MCF 10A (cell line): ENCODE data around the gene ATRN. TPM values are rescaled to one million over a fixed set of nuclear protein-coding genes. Genes with fewer than 3 reads are reported as not detected.

ENCODE experiments used
- BruUV-seq: library from RNA; stranded (reverse); fragments of 400-500 nt; replicated peaks from 2 replicates; lab custom pipeline; 2021; lab: Mats Ljungman, UMichigan
- CTCF ChIA-PET: fragments of 300-600 bp; sonication (Branson Sonifier 250); formaldehyde crosslinking; extraction: SDS; loops from one replicate; lab custom pipeline; 2021; ENCODE audit warnings: antibody characterized with exemption, inconsistent platforms; lab: Yijun Ruan, JAX
- POLR2A ChIA-PET: fragments of 300-600, 350-650 bp; sonication (Branson Sonifier 250); formaldehyde crosslinking; extraction: SDS; loops from one replicate; lab custom pipeline; 2020; ENCODE audit warnings: antibody characterized with exemption, inconsistent platforms; lab: Yijun Ruan, JAX
- DNase-seq: peaks from one replicate; pipeline ENCODE4 v3.0.0-alpha.2; 2018; ENCODE audit not compliant: unreplicated experiment
- H3K27ac Mint-ChIP-seq: one replicate; pipeline ENCODE4 v1.8.0; 2022; ENCODE audit warnings: mild to moderate bottlenecking, low read depth, mixed read lengths; ENCODE audit not compliant: unreplicated experiment
- H3K27me3 Mint-ChIP-seq: one replicate; pipeline ENCODE4 v1.8.0; 2022; ENCODE audit warnings: mixed read lengths; ENCODE audit not compliant: insufficient read depth, unreplicated experiment
- H3K36me3 Mint-ChIP-seq: one replicate; pipeline ENCODE4 v1.8.0; 2022; ENCODE audit warnings: mild to moderate bottlenecking, moderate library complexity, mixed read lengths; ENCODE audit not compliant: insufficient read depth, unreplicated experiment
- H3K4me1 Mint-ChIP-seq: one replicate; pipeline ENCODE4 v1.8.0; 2022; ENCODE audit warnings: mixed read lengths; ENCODE audit not compliant: insufficient read depth, unreplicated experiment
- H3K4me3 Mint-ChIP-seq: one replicate; pipeline ENCODE4 v1.8.0; 2022; ENCODE audit warnings: mild to moderate bottlenecking, moderate library complexity, mixed read lengths; ENCODE audit not compliant: unreplicated experiment
- H3K9me3 Mint-ChIP-seq: one replicate; pipeline ENCODE4 v1.8.0; 2022; ENCODE audit warnings: mixed read lengths; ENCODE audit not compliant: unreplicated experiment
- CTCF ChIP-seq: fragments of 200-600 bp; IDR thresholded peaks from one replicate; pipeline ENCODE4 v1.8.0; 2022; ENCODE audit warnings: antibody characterized with exemption, mild to moderate bottlenecking; ENCODE audit not compliant: unreplicated experiment
- intact Hi-C: fragments of 100-400 bp; cut with micrococcal nuclease; formaldehyde crosslinking; loops from 2 replicates; pipeline ENCODE4 v1.14.1; 2022
- total RNA-seq: library from RNA; stranded (reverse); gene quantifications from 2 replicates; pipeline ENCODE4 v1.2.3, GENCODE V29; 2022

ATRN gene
- total RNA-seq, 1 experiment from 2014 or later = 29.7 TPM

- TF ChIP-seq CTCF = no peak
- intact Hi-C loops = no loop called here
- no peak overlapping the region for H3K4me3 Mint-ChIP-seq
Observed at GRCh38 chr20:3646651-3647050, 175.8 kb downstream of the ATRN start.

GRCh38 chr20:3647473-3647872 is 176.7 kb downstream of the ATRN start:
- POLR2A ChIA-PET = no interaction called here
- Mint-ChIP-seq H3K4me1 (no peaks in the 10 kb centered on the region), H3K36me3 (peaks cover 39% of the 10 kb centered on the region), H3K4me3 (no peak overlapping the region), H3K27ac (no peak overlapping the region), H3K9me3 (no peaks in the 10 kb centered on the region), H3K27me3 (no peaks in the 10 kb centered on the region)
- intact Hi-C loops = no loop called here
- DNase-seq = no peak
- no peak for TF ChIP-seq CTCF
- BruUV-seq = no TSS peak
- CTCF ChIA-PET = interaction anchor here (0.7 kb wide), 1 partner anchor 285 kb away, joined by 3 read pairs; no protein-coding TSS in a partner anchor

More at GRCh38 chr20:3646651-3647050, 175.8 kb downstream of the ATRN start:
- H3K27me3 Mint-ChIP-seq = no peaks in the 10 kb centered on the region
- POLR2A ChIA-PET = interaction anchor here (0.8 kb wide), 1 partner anchor 10 kb away, joined by 5 read pairs; no protein-coding TSS in a partner anchor
- CTCF ChIA-PET = interaction anchor here (1.4 kb wide), 1 partner anchor 30 kb away, joined by 9 read pairs; no protein-coding TSS in a partner anchor
- H3K4me1 Mint-ChIP-seq = no peaks in the 10 kb centered on the region
- peaks cover 47% of the 10 kb centered on the region for H3K36me3 Mint-ChIP-seq
- no peak for DNase-seq
- H3K27ac Mint-ChIP-seq = no peak overlapping the region
- no TSS peak for BruUV-seq
- H3K9me3 Mint-ChIP-seq = no peaks in the 10 kb centered on the region

GRCh38 chr20:3648951-3649350 is 178.1 kb downstream of the ATRN start:
- no TSS peak for BruUV-seq
- CTCF ChIA-PET = interaction anchor here (0.5 kb wide), 2 partner anchors 26 to 67 kb away, joined by 4 read pairs; no protein-coding TSS in a partner anchor
- intact Hi-C loops = no loop called here

More at GRCh38 chr20:3648951-3649350, 178.1 kb downstream of the ATRN start:
- DNase-seq = no peak
- H3K27ac Mint-ChIP-seq = no peak overlapping the region
- POLR2A ChIA-PET = no interaction called here
- H3K9me3 Mint-ChIP-seq = no peaks in the 10 kb centered on the region
- H3K4me3 Mint-ChIP-seq = no peak overlapping the region
- H3K36me3 Mint-ChIP-seq = peaks cover 39% of the 10 kb centered on the region
- no peaks in the 10 kb centered on the region for H3K4me1 Mint-ChIP-seq
- H3K27me3 Mint-ChIP-seq = no peaks in the 10 kb centered on the region
- TF ChIP-seq CTCF = no peak
